GM18498 (cell line): ENCODE data around the gene PDSS2.

ENCODE experiments used
- ATAC-seq: cut with Tn5 transposase; IDR thresholded peaks from one replicate; pipeline ENCODE4 v1.9.1; 2021; ENCODE audit warnings: mild to moderate bottlenecking, moderate library complexity; ENCODE audit not compliant: unreplicated experiment

PDSS2 gene, protein sequence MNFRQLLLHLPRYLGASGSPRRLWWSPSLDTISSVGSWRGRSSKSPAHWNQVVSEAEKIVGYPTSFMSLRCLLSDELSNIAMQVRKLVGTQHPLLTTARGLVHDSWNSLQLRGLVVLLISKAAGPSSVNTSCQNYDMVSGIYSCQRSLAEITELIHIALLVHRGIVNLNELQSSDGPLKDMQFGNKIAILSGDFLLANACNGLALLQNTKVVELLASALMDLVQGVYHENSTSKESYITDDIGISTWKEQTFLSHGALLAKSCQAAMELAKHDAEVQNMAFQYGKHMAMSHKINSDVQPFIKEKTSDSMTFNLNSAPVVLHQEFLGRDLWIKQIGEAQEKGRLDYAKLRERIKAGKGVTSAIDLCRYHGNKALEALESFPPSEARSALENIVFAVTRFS

DNA sequence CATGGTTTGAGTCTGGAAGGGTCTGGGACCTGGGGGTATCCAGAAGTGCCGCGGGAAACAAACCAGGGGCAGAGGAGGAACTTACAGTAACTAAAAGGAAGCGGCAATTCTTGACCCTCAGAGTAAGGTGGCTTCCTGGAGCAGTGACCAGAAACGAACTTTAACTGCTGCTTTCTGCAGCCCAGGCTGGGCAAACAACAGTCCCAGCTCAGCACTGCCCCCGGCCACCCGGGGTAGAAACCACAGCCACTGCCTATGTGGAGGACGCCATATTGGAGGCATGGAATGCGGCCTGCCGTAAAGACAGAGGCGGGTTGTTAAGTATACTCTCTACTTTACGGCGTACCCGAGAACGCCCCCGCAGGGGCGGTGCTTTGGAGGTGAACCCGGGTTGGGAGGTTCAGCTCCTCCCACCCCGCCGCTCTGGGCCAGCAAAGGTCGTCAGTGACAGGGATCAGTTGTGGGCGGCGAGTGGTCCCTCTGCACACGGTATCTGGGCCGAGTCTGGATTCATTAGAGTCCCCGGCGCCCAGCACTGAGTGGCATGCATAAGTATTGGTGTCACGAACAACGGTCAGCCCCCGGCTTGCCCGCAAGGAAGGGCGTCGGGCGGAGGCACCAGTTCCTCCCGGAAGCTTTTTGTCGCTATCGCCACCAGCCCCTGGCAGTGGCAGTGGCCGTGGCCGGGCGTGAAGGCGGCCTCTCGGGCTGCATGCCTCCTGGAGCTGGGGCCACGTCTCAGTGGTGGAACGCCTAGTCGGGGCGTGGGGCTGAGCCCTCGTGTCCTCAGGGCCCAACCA is at the start of gene PDSS2:
TSS of gene PDSS2 (minus strand) at position 282 of the 800 bp plus-strand sequence. CDS start at position 3, 279 bp downstream.
- peak; percentile 95 for ATAC-seq

GRCh38 chr6:107506145-107506544 is 46.8 kb upstream of the PDSS2 start:
- ATAC-seq = no peak

DNA sequence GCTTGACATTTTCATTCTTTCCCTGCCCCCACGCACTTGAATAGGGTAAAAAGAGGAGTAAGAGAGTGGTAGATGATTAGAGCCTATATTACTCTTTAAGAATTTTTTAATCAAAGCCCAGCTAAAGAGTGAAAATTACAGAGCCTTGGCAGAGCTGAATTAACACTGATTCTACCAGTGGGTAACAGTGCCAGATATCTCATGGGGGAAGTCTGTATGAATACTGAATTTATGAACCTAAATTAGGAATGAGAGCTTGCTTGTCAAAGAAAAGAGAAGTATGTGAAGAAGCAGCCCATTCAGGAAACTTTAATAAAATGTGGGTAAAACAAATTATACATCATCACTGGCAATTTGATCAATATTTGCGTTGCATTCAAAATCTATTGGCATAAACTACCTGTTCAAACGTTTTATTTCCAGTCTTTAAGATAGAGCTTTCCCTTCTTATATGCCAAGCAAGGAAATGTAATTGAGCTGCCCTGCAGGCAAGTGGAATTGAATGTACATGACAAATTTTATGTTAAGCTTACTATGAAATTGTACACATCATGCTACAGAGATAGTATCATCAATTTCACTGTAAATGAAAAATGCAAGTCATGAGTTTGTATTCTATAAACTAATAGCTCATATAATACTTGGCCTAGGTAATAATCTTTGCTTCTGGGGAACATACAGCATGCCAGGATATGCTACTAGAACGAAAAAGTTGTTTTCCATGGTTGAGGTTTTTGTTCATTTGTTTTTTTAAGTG is 45.1 kb upstream of the PDSS2 start:
- ATAC-seq = no peak

- ATAC-seq = no peak
Observed at GRCh38 chr6:107496892-107497684, 37.7 kb upstream of the PDSS2 start.

DNA sequence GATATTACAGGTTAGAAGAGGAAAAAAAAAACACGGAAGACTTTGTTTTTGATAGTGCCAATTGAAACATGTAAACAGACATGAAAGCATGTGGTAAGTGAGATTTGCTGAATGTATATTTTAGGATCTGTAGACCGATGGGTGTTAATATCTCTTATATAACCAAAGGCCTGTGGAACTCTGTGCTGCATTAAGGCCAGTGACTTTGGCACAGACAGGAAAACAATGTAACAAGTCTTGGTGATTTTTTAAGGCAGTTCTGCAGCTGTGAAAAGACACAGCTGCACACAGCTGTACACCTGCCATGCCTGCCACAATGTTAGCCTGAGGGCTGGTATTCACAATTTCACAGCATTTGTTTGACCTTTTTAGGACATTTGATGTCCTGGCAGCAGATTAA is 36.6 kb upstream of the PDSS2 start:
- ATAC-seq = no peak

- ATAC-seq = no peak
Observed at GRCh38 chr6:107495196-107495643, 35.9 kb upstream of the PDSS2 start.

DNA sequence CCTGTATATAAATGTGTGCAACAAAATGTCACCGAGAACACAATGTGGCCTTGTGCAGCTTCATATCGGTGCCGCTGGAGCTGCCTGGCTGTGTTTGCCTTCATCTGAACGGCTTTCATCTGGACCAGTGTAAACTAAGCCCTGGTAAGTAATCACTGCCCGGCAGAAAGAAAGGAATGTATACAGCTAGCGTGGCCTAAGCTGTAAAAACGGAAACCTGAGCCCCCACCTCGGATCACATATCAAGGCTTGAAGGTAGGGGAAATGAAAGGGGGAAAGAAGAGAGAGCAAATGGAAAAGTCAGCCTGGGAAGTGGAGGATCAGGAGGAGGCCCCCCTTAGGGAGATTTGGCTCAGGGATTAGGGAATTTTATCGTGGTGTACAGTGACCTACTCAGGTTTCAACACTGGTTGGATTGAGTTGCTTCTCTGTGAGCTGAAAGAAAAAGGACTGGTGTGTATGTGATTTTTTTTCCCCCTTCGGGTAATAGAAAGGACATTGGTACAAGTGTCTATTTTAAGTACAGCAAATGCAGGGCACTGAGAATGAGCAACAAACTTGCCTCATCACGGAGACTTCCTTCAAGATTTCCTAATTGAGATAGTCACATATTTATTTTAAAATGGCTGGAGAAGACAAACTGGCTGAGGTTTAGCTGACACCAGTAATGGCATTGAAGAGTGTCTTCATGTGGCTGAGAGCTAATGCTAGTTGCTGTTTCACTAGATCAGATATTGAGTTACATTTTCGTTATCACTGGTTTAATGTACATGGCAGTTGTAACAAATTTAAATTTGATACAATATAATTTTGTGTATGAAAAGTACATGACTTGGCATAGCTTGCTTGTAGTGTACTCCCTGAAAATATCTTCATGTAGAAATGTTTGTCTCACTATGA is 34.0 kb upstream of the PDSS2 start:
- no peak for ATAC-seq

DNA sequence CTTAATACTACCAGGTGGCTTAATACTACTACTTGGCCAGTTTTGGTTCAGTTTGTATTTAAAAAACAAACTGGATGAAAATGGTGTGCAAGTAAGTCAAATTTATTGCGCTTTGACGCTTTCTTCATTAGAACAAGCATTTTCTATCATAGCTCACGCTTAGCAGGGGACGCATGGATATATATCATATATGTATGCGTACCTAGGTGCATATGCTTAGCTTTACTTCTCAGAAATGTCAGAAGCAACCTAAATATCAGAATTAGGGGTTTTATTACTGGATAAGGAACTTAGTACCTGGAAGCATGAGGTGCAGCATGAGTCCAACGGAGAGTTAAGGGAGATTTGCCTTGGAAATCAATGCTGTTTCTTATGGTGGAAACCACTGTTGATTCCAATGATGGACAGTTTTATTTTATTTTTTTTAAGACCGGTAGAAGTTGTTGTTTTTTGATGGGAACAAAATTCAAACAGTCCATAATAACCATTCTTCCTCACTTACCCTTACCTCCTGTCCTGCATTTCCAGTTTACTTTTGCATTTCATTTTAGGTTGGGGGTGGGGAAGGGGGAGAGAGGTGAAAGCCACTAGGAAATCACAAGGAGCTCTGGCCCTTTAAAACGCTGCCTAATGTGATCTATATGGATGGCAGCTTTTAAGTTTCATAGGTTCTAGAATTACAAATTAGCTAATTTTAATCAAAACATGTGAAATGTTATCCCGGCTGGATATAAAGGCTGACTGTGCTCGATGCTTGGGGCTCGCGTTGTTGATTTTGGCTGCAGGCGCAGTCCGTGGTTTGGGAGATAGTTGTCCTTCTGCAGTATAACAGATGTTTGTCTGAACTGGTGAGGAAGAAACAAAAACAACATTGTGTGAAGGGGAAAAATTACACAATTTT is 32.6 kb upstream of the PDSS2 start:
- ATAC-seq = no peak

GRCh38 chr6:107491138-107491609 is 31.8 kb upstream of the PDSS2 start:
- ATAC-seq = no peak

DNA sequence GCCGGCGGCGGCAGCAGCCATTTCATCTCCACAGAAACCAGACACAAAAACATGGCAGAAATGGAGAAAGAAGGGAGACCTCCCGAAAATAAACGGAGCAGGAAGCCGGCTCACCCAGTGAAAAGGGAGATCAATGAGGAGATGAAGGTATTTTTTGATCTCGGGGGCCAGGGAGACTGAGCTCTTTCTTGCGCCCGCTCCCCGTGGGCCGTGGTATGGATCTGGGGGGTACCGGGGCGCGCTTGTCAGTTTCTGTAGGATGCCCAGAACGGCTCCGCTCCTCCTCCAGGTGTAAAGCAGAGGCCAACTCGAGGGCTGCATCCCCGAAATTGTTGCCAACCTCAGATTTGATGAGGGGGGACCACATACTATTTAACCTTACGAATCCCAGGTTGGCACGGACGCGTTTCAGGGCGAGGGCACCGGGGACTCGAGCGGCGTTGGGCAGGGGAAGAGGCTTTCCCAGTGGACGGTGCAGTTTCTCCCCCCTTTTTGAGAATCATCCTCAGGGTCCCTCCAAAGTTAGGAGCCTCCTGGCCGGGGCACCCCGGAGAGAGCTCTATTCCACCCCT is 31.3 kb upstream of the PDSS2 start:
- ATAC-seq = no peak

- ATAC-seq = peak; percentile 56
Observed at GRCh38 chr6:107489636-107490565, 30.5 kb upstream of the PDSS2 start, which contains the start of gene SOBP. SOBP (plus strand) TSS chr6:107490117; CDS start chr6:107490617, 500 bp downstream.

DNA sequence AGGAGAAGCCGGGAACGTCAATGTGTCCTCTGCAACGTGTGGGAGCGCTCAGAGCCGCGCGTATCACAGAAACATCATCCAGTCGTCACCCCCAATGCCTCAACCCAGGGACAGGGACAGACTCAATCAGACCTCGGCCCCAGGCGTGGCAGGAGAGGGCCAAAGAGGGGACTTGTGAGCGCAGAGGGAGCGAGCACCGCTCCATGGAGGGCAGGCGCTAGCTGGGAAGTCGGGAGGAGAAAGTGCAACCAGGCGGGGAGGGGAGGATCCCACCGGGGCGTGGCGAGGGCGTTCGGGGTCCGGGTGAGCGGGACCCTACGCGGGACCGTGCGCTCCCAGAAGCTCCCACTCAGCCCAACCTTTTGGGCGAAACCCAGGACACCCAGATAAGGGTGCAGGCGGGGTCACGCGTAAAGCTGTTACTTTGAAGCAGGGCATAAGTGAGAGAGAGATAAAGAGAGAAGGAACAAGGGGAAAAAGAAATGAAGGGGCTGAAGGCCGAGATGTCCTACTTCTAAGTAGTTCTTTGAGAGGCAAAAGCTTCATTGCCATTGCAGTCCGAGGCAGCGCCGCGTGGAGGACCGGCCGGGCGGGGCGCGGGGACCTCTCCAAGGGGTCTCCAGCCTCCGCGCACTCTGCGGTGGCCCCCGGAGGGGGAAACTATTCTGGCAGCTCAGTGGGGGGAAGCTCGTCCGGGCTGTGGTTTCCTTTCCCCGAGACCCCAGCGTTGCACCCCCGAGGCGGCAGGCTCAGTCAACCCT is 29.7 kb upstream of the PDSS2 start:
- peak; percentile 13 for ATAC-seq

DNA sequence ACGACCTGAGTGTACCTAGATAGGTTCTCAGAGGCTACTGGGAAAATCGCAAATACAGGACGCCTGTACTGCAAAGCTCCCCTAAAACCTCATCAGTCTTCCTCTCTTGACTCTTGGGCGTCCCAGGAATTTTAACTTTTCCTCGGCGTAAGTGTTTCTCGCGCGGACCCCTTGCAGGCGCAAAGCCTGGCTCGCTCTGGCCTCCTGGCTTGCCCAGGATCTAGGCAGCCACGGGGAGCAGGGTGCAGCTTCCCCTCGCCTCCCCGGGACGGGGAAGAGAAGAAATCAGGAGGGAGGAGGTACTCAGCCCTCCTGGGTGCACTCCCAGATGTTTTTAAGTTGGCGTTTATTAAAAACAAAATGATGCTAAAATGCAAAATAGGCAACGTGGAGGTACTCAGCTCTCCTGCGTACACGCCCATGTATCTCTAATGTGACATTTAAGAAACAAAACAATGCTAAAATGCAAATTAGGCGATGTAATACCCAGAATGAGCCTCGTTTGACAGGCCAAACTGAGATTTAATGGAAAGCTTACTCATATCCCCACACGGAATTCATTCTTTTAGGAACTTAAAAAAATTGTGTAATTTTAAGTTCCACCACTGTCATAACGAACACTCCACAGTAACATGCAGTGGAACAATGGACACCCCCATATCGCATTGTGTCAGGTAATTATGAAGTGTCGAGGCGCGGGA is 29.0 kb upstream of the PDSS2 start:
- ATAC-seq = no peak

DNA sequence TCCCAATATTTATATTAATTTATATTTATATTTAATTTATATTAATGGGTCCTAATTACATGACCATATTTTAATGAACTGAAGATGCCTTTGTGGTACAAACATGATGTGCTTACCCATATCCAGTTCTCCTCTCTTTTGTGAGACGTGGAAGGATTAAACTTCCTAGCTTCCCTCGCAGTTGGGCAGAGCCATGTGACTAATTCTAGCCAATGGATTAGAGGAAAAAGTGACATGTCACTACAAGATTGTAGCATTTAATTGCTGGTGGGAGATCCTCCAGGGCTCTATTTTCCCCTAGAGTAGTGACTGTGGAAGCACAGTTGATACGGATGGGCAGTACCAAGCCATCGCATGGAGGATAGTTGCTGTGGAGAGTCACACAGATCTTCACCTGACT is 25.8 kb upstream of the PDSS2 start:
- ATAC-seq = no peak

DNA sequence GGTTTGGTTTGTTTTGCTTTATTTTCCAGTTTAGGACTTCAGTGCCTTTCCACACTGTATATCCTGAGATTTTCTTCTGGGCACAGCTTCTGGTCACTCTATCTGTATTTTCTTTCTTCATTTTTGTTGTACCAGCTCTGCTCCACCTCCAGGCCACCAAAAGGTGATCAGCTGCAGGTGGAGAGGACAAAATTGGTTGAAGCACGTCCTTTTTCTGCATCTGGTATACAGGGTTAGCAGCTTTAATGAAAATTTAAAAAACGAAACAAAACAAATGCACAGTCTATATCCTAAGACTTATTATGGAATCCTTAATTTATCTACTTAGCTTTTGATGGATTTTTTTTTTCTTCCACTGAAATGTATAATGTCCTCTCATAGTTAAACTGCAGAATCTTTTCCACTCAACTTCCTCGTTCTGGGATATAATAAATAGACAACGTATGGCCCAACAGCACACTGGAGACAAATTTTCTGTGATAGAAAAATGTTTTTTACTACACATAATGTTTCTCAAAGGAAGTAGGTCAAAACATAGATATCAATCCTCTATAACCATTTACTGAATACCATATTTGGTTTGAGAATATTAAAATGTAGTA is 19.8 kb upstream of the PDSS2 start:
- ATAC-seq = no peak
